Heart left ventricle (tissue), 16 donors: ENCODE data around the gene CHRNA7. TPM values are rescaled to one million over a fixed set of nuclear protein-coding genes. Genes with fewer than 3 reads are reported as not detected.

ENCODE experiments used
- ATAC-seq, 4 donors: fragments of 200-7000 bp; cut with Tn5 transposase; one replicate each; pipeline ENCODE4 v1.9.1; 2020 to 2022; ENCODE audit warnings: moderate library complexity in 4 of 4, mild to moderate bottlenecking in 3 of 4, moderate number of reproducible peaks in 1 of 4
- DNase-seq, 5 donors: peaks; one replicate each; pipeline ENCODE4 v3.0.0-alpha.2; 2020
- H3K27ac ChIP-seq, 12 donors: fragments of 200-600 bp; sonication (generic) in 4 of 12; one replicate each; pipeline versions ENCODE4 v1.5.0 to v1.8.0; 2016 to 2022; ENCODE audit warnings: mild to moderate bottlenecking in 2 of 12
- H3K27me3 ChIP-seq, 9 donors: fragments of 200-600 bp; sonication (generic) in 2 of 9; one replicate each; pipeline versions ENCODE4 v1.5.1 to v1.8.0; 2016 to 2022; ENCODE audit warnings: mild to moderate bottlenecking in 3 of 9
- H3K36me3 ChIP-seq, 9 donors: fragments of 200-600 bp; sonication (generic) in 2 of 9; one replicate each; pipeline versions ENCODE4 v1.5.0 to v1.8.0; 2018 to 2022; ENCODE audit warnings: mild to moderate bottlenecking in 2 of 9
- H3K4me1 ChIP-seq, 12 donors: fragments of 200-600 bp; sonication (generic) in 4 of 12; one replicate each; pipeline versions ENCODE4 v1.5.0 to v1.8.0; 2016 to 2022; ENCODE audit warnings: mild to moderate bottlenecking in 3 of 12
- H3K4me3 ChIP-seq, 12 donors: fragments of 200-600 bp; sonication (generic) in 4 of 12; one replicate each; pipeline versions ENCODE4 v1.5.0 to v1.8.0; 2017 to 2022; ENCODE audit warnings: mild to moderate bottlenecking in 9 of 12, moderate library complexity in 4 of 12
- H3K9me3 ChIP-seq, 12 donors: fragments of 200-600 bp; sonication (generic) in 4 of 12; one replicate each; pipeline versions ENCODE4 v1.5.0 to v1.8.0; 2016 to 2022; ENCODE audit warnings: mild to moderate bottlenecking in 1 of 12
- POLR2A ChIP-seq, 2 donors: fragments of 450-650 bp; IDR thresholded peaks; one replicate each; pipeline ENCODE4 v1.6.1; 2017; ENCODE audit warnings: antibody characterized with exemption in 2 of 2, mild to moderate bottlenecking in 2 of 2, moderate library complexity in 2 of 2
- WGBS, 4 donors: extraction: QIAGEN DNeasy Blood & Tissue Kit in 2 of 4; methylation state at CpG; one replicate each; pipeline versions ENCODE4 v1.1.5 to v1.1.7; 2013 to 2018; 5-methylcytosine and 5-hydroxymethylcytosine counted together
- intact Hi-C, 10 donors: fragments of 100-400 bp; cut with DNase I; formaldehyde crosslinking; loops; one replicate each; pipeline versions ENCODE4 v1.11.1 to v1.14.2; 2022
- polyA plus RNA-seq, 2 donors: library from polyadenylated mRNA; stranded (reverse); fragments of 200-250 nt; gene quantifications; one replicate each; pipeline ENCODE4 v1.2.3, GENCODE V29; 2013
- total RNA-seq, 9 donors: library from RNA; depleted of rRNA in 2 of 9; stranded (reverse); fragments of >200 nt in 2 of 9; fragmentation: NEBNext Ultra II Directional in 3 of 9; extraction: Animal tissue kit (Norgen Biotek cat#: 25700) in 3 of 9; gene quantifications; one replicate each; pipeline versions ENCODE4 v1.1.0 to v1.2.4, GENCODE V29; 2016 to 2023
- TF ChIP-seq, protein P1 (sequence below), 12 donors: fragments of 200-600 bp; sonication (generic) in 4 of 12; IDR thresholded peaks; one replicate each; pipeline versions ENCODE4 v1.5.0 to v1.8.0; 2018 to 2022; ENCODE audit warnings: antibody characterized with exemption in 12 of 12, mild to moderate bottlenecking in 5 of 12
- donor health status: ischemic (EF 13 %, LVEDD 7.1; RV severe dilation, severe dysfunction).
- donor health status: healthy with polysubstance abuse.
- donor health status: DM: no; HTN: yes; CAD: no.
- donor health status: DM: no; HTN: no; CAD: no.
- donor health status: ischemic (EF 25% LVEDD 6.9; RV normal size, moderate dysfunction).
- donor health status: ischemic (EF 25% LVEDD 5.7; RV mildly dilated, moderate dysfunction).
- donor health status: healthy.
- donor health status: DM: yes; HTN: yes; CAD: no.
- donor health status: ischemic (EF 35%, LVEDD 5.7; RV mildly dilated, moderate dysfunction).
- donor health status: nonischemic (EF 11% LVEDD 7.7; RV severe dilation, severe dysfunction).
- donor health status: DM: yes; HTN: yes; CAD: no.
- donor health status: PGD.
- donor health status: ischemic (EF 29% LVEDD 5.4; RV normal size, mild dysfunction).
- donor health status: nonischemic (EF 23%, LVEDD 6.1; RV moderate dilation, normal function).

The CHRNA7 gene
- total and polyA plus RNA-seq, 11 donors: 0.25 to 2.1 (median 0.98) TPM

- 85 to 93% (median 92%) methylated on average over 2 of the region's 2 CpGs for WGBS, 4 donors
- H3K4me1 ChIP-seq: no peaks in the 10 kb centered on the region
- H3K9me3 ChIP-seq: no peaks in the 10 kb centered on the region
- no peak overlapping the region for H3K27ac ChIP-seq
- H3K4me3 ChIP-seq: no peak overlapping the region
- no peak for ATAC-seq
- TF ChIP-seq, protein P1, sequence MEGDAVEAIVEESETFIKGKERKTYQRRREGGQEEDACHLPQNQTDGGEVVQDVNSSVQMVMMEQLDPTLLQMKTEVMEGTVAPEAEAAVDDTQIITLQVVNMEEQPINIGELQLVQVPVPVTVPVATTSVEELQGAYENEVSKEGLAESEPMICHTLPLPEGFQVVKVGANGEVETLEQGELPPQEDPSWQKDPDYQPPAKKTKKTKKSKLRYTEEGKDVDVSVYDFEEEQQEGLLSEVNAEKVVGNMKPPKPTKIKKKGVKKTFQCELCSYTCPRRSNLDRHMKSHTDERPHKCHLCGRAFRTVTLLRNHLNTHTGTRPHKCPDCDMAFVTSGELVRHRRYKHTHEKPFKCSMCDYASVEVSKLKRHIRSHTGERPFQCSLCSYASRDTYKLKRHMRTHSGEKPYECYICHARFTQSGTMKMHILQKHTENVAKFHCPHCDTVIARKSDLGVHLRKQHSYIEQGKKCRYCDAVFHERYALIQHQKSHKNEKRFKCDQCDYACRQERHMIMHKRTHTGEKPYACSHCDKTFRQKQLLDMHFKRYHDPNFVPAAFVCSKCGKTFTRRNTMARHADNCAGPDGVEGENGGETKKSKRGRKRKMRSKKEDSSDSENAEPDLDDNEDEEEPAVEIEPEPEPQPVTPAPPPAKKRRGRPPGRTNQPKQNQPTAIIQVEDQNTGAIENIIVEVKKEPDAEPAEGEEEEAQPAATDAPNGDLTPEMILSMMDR (IDR thresholded peaks at IDR 0.05): no peak
- TF ChIP-seq POLR2A (IDR thresholded peaks at IDR 0.05): no peak
- no peak for DNase-seq
- intact Hi-C loops: no loop called here
- H3K36me3 ChIP-seq: no peaks in the 10 kb centered on the region
- peaks cover 0 to 13% (median 0%) of the 10 kb centered on the region in 9 donors for H3K27me3 ChIP-seq
Measured at GRCh38 chr15:32003558-32003957, 26.8 kb upstream of the CHRNA7 start.

DNA sequence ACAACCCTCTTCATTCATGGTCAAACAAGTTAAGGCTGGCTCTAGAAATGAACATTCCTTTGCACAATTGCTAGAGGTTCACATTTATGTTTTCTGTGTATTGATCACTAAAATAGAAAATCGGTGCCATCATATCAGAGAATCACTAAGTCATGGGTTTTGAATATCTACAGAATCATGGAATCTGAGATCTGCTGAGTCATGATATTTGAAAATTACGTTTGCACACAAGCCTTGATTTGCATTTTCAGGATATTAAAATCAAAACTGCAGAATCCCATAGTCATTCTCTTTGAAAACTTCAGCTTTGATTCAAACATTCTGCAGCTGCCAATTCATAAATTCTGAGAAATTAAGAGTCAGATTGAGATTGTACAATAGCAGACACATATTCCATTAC, 26.1 kb upstream of the CHRNA7 start:
- Histone ChIP-seq H3K4me3 (no peak overlapping the region), H3K4me1 (no peaks in the 10 kb centered on the region), H3K36me3 (no peaks in the 10 kb centered on the region), H3K27me3 (peaks cover 0 to 13% (median 0%) of the 10 kb centered on the region in 9 donors), H3K27ac (no peak overlapping the region), H3K9me3 (no peaks in the 10 kb centered on the region)
- DNase-seq: no peak
- WGBS, 4 donors: 67 to 75% (median 71%) methylated on average over 2 of the region's 2 CpGs
- ATAC-seq: no peak
- TF ChIP-seq, protein P1 (IDR thresholded peaks at IDR 0.05): no peak
- TF ChIP-seq POLR2A (IDR thresholded peaks at IDR 0.05): no peak
- intact Hi-C loops: loop anchor here in 1 of 10 donors (2.0 kb wide), 1 partner anchor 19 kb away; no protein-coding TSS in a partner anchor

DNA sequence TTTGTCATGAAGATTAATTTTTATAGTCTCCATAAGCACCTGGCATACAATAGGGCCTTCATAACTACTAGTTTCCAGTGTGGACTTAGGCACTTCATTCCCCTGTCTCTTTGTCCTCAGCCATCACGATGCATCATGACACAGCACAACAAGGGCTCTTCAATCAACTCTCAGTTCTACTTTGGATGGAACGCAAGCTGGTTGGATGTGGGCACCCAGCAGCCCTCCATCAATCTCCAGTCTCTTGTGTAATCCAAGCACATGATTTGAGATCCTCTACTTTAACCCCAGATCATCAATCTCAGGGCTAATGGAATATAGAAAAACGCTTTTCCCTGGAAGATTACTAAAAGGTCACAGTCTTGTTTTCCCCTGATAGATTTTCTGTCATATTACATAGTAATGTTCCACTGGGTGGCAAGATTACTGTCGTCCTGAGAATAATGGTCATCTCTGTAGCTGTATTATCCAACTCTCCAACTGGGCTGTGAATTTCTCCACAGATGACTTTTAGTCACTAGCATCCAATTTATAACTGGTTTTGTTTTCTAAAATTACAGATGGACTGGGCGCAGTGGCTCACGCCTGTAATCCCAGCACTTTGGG, 22.9 kb upstream of the CHRNA7 start:
- H3K27me3 ChIP-seq: peaks cover 0 to 10% (median 0%) of the 10 kb centered on the region in 9 donors
- H3K4me3 ChIP-seq: no peak overlapping the region
- ATAC-seq (no peak), DNase-seq (no peak)
- no peaks in the 10 kb centered on the region for H3K9me3 ChIP-seq
- 69 to 83% (median 77%) methylated on average over 6 of the region's 6 CpGs for WGBS, 4 donors
- H3K4me1 ChIP-seq: no peaks in the 10 kb centered on the region
- H3K27ac ChIP-seq: no peak overlapping the region
- no peaks in the 10 kb centered on the region for H3K36me3 ChIP-seq
- no peak for TF ChIP-seq POLR2A (IDR thresholded peaks at IDR 0.05)
- TF ChIP-seq, protein P1 (IDR thresholded peaks at IDR 0.05): no peak
- intact Hi-C loops: no loop called here

DNA sequence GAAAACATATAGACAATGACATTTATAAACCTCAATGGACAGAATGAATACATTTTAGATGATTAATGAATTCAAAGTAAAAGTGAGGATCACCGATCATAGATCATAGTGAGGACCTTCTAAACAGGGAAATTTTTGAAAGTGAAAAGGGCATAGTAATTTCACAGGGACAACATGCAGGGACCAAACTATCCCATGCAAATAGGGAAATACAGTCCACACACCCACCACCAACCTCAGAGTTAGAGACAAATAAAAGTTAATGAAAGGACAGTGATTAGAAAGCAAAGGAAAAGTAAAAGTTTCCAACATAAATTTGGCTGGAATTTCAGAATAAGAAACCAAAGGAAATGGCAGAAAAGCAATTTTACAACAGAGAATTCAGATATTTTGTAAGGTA, 15.4 kb upstream of the CHRNA7 start:
- Histone ChIP-seq H3K4me3 (no peak overlapping the region), H3K4me1 (no peaks in the 10 kb centered on the region), H3K27ac (no peak overlapping the region), H3K27me3 (peaks cover 0 to 27% (median 0%) of the 10 kb centered on the region in 9 donors), H3K9me3 (peaks cover 0 to 3% (median 0%) of the 10 kb centered on the region in 12 donors), H3K36me3 (no peaks in the 10 kb centered on the region)
- WGBS, 4 donors: 90 to 98% (median 93%) methylated on average over 1 of the region's 1 CpG
- no peak for TF ChIP-seq POLR2A (IDR thresholded peaks at IDR 0.05)
- TF ChIP-seq, protein P1 (IDR thresholded peaks at IDR 0.05): no peak
- DNase-seq: no peak
- ATAC-seq: no peak
- intact Hi-C loops: loop anchor here in 1 of 10 donors (10.0 kb wide), 1 partner anchor 50 kb away; no protein-coding TSS in a partner anchor
